LoVo (cell line): ENCODE measurements around the gene DPH6.
A peak's percentile ranks its signal among the peaks of the same experiment; 100 is the strongest.
"Not testable (repeated sequence)": the region's sequence is repeated elsewhere in the genome, so short reads cannot be mapped to it uniquely, and the experiment has no call there.

Source experiments
- DNase-seq: peaks from one replicate; pipeline ENCODE4 v3.0.0-alpha.2; 2016; ENCODE audit warnings: low spot score

DPH6 gene

GRCh38 chr15:35545824-35546510, at the start of gene DPH6:
Gene DPH6, minus strand, starts transcription at chr15:35546165. Its CDS starts 24 bp downstream, at chr15:35546141.
- peak; percentile 87 for DNase-seq

GRCh38 chr15:35595656-35596055, 49.7 kb upstream of the DPH6 start:
- no peak for DNase-seq

GRCh38 chr15:35591987-35592386, 46.0 kb upstream of the DPH6 start:
- DNase-seq: not testable (repeated sequence)

- no peak for DNase-seq
Measured at GRCh38 chr15:35583863-35584528, 38.0 kb upstream of the DPH6 start.

- no peak for DNase-seq
Measured at GRCh38 chr15:35580606-35581005, 34.6 kb upstream of the DPH6 start.

- no peak for DNase-seq
Measured at GRCh38 chr15:35567392-35567791, 21.4 kb upstream of the DPH6 start.

GRCh38 chr15:35566991-35567390, 21.0 kb upstream of the DPH6 start:
- no peak for DNase-seq

- DNase-seq: no peak
Measured at GRCh38 chr15:35565901-35566300, 19.9 kb upstream of the DPH6 start.

- DNase-seq: no peak
Measured at GRCh38 chr15:35562641-35563040, 16.7 kb upstream of the DPH6 start.

GRCh38 chr15:35561308-35561707, 15.3 kb upstream of the DPH6 start:
- DNase-seq: no peak

- no peak for DNase-seq
Measured at GRCh38 chr15:35560870-35561269, 14.9 kb upstream of the DPH6 start.

- DNase-seq: no peak
Measured at GRCh38 chr15:35560258-35560657, 14.3 kb upstream of the DPH6 start.

- DNase-seq: no peak
Measured at GRCh38 chr15:35559683-35560082, 13.7 kb upstream of the DPH6 start.

- peak; percentile 36 for DNase-seq
Measured at GRCh38 chr15:35557544-35557943, 11.6 kb upstream of the DPH6 start.

GRCh38 chr15:35557012-35557411, 11.0 kb upstream of the DPH6 start:
- no peak for DNase-seq

- DNase-seq: no peak
Measured at GRCh38 chr15:35555244-35555643, 9.3 kb upstream of the DPH6 start.

- no peak for DNase-seq
Measured at GRCh38 chr15:35550957-35551356, 5.0 kb upstream of the DPH6 start.

GRCh38 chr15:35549567-35549966, 3.6 kb upstream of the DPH6 start:
- no peak for DNase-seq

- no peak for DNase-seq
Measured at GRCh38 chr15:35548435-35548834, 2.5 kb upstream of the DPH6 start.

- no peak for DNase-seq
Measured at GRCh38 chr15:35547775-35548364, 1.9 kb upstream of the DPH6 start.

- DNase-seq: peak; percentile 6
Measured at GRCh38 chr15:35546511-35547381, 781 bp upstream of the DPH6 start.

- peak; percentile 65 for DNase-seq
Measured at GRCh38 chr15:35545316-35545823, 595 bp downstream of the DPH6 start.
